NCI-H1092 (cell line): ENCODE data around the gene TMPRSS7.
"Not testable (repeated sequence)": the region's sequence is repeated elsewhere in the genome, so short reads cannot be mapped to it uniquely, and the experiment has no call there.

Experiments used
- DNase-seq: peaks from one replicate; lab custom pipeline; 2025; lab: John Stamatoyannopoulos, UW

TMPRSS7 gene

DNA sequence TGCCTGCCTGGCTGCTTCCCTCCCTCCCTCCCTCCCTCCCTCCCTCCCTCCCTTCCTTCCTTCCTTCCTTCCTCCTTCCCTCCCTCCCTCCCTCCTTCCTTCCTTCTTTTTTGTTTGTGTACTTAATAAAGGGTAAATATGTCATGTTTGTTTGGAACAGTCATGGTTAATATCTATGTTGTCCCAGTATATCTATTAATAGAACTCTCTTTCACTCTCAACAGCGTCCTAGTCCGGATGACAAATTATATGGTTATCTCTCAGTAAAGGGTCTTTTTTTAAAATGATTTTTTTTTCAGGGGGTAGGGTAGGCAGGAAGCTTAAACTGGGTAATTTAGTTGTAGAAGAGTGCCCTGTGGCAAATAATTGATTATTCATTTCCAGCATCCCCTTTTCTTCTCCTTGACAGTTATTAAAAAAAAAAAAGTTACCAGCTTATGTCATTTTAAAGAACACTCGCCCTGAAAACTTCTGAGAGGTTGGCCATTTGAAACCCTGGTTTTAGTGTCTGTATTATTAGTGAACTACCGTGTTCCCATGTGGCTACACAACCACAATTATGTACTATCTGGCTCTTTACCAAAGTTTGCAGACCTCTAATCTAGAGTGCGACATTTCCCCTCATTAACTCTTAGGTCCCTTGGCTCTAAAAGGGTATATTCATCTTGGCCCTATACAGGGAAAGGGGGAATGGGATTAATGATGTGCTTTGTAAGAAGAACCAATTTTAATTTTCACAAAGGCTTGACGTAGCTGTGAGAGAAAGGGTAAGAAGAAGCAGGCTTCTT, 22.1 kb upstream of the TMPRSS7 start:
- no peak for DNase-seq

DNA sequence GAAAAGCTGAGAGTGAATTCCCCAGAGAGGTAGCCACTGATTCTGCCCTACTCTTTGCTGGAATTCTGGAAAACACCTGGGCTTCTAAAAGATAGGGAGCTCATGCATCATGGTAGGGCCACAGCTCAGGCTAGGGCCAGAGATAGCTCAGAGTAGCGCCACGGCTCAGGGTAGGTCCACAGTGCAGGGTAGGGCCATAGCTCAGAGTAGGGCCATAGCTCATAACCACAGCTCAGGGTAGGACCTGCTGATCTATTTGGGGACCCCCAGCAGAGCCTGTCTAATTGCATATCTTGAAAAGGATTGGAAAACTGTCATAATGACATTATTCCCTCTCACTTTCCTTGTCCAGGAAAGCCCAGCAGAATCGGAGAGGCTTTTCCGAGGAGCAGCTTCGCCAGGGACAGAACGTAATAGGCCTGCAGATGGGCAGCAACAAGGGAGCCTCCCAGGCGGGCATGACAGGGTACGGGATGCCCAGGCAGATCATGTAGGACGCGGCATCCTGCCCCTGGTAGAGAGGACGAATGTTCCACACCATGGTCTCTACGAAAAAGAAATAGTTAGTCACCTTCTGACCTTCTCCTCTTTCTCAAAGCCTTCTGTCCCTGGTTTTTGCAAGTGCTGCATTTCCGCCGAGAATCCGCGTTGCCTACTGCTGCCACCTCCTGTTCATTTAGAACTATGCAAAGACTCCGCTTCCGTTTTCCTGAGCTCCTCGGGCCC, 21.3 kb upstream of the TMPRSS7 start:
- no peak for DNase-seq

DNA sequence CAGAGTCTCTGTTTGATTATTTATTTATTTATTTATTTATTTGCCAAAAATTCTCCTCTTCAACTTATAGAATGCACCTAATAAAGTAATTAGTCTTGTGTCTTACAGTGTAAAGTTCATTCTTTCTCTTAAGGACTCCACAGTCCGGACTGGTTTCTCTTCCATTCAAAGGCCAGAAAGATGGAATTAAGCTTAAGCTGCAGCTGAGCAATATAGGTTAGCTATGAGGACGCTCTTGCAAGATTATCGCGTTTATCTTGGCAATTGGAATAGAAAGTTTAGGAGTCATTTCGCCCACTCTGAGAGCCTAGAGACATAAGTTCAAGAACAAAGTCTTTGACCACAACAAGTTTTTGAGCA, 20.8 kb upstream of the TMPRSS7 start:
- DNase-seq, result no peak

DNA sequence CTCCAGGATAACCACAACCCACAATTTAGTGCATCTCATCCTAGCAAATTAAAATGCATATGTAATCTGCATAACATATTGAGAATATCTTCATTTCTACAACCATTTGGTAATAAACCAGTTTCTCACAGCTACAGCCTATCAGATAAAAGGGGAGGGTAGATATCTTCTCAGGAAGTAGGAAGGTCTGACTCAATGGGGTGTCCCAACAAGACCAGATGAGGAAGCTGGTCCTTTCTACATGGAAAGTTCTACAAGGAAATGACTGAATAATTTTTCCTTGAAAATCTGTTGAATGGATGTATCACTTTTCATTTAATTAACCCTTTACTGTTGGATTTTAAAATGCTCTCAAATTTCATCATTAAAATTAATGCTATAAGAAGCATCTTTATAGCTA, 17.4 kb upstream of the TMPRSS7 start:
- DNase-seq, result no peak

DNA sequence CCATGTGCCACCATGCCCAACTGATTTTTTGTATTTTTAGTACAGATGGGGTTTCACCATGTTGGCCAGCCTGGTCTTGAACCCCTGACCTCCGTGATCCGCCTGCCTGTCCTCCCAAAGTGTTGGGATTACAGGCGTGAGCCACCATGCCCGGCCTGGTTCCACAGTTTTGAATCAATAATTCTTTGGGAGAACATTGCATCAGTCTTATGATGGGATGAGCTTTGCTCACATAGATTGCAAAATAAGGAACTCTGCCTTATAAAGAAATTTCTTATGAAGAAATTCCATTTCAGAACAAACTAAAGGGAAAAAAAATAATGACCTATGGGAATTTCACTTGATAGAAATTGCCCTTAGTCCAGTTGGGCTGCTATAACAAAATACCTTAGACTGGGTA, 15.8 kb upstream of the TMPRSS7 start:
- no peak for DNase-seq

DNA sequence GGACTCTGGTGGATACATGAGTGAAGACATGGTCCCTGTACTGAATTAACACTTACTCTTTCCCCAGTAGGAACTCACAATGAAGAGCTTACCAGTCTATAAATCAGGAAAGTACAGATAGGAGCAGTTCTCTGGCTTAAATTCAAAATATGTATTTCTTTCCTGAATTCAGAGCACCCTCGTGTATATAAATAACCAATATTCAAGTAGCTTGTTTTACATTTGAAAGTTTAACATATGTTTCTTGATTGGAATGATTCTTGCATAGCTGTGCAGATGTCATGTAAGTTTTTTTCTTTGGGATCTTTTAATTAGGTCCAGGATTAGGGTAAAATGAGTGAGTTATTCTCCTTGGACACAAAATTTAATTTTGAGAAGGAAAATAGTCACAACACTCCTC, 14.8 kb upstream of the TMPRSS7 start:
- DNase-seq, result no peak

DNA sequence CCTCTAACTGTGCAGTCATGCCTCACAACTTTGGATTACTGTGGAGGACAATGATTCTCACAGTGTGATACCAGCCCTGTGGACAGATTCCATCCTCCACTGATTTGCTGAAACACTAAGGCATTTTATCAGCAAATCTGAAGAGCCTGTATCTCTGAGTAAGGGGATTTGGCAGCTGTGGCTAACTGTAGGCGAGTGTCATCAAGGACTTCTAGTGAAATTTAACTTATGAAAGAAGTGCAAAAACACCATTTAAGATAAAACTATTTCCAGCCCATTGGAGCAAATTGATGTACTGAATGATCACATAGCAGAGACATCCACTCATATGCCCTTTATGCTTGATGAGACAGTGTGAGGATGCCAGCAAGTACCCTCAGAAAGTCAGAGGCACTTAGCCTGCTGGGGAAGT, 13.9 kb upstream of the TMPRSS7 start:
- DNase-seq, result no peak

DNA sequence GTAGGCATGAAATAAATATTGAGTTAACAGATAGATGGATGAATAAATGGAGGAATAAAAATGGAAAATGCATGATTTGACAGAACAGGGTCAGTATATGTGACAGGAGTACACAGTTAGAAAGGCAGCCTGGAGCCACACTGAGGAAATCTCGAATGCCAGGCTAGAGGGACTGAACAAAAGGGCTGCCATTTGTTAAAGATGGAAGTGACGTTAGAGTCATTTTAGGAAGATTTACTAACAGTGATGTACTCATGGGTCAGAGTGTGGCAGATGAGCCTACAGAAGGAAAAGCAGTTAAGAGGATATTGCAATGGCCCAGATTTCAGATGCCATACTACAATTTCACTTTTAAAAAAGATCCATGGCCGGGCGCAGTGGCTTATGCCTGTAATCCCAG, 7.4 kb upstream of the TMPRSS7 start:
- DNase-seq, result no peak

DNA sequence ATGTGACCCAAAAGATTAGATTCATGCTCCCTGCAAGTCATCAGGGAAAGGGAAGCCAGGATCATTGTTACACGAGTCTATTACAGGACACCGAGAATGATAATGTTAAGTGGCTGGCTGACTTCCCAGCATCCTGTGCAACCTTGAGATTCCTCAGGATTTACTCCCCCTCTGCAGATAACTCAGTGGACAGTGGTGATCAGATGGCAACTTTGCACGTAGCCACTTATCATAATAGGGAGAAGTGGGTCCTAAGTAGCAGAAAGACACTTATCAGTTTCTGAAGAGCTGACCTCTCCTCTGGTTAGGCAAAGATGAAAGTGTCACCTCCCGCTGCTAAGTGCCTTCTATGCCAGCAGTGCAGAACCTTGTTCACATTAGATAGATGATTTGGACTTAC, 6.7 kb upstream of the TMPRSS7 start:
- DNase-seq, result no peak

DNA sequence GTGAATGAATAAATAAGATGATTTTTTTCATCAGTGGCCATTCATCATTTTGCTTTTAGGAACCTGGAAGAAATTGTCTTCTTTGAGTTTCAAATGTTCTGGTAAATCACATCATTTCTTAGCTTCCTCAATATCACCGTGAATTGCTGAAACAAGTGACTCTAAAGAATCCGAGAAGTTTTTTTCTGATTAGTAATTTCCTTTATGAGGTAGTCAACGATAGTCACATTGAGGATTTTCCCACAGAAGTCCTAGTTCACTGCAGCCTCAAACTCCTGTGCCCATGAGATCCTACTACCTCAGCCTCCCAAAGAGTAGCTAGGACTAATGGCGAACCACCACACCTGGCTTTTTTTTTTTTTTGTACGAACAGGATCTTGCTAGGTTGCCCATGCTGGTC, 3.6 kb upstream of the TMPRSS7 start:
- DNase-seq, result no peak

DNA sequence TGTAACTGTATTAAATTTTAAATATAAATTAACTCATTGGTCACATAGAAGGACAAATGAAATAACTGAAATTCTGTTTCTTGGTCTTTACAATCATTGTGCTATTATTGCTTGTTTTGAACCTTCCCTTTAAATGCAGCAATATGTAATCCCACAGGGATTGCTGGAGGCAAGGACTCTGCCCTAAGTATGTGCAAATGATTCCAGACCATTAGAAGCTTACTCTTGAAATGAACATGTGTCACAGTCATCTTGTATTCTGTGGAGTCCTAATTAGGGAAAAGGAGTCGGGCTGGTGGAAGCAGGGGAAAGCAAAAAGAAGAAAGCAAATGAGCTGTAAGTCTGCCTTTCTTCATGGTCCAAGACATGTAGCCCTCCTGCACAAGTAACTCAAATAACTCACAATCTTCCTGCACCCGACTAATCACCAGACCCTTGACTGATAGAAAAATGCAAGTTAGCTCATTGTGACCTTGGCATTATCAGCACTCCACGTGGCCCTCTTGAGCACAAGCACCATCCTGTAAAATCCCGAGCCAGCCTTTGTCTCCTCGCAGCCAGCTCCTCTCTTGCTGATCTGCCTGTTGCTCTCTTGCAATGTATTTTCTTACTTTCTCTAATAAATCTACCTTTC, 2.3 kb upstream of the TMPRSS7 start:
- DNase-seq, result peak; percentile 32

DNA sequence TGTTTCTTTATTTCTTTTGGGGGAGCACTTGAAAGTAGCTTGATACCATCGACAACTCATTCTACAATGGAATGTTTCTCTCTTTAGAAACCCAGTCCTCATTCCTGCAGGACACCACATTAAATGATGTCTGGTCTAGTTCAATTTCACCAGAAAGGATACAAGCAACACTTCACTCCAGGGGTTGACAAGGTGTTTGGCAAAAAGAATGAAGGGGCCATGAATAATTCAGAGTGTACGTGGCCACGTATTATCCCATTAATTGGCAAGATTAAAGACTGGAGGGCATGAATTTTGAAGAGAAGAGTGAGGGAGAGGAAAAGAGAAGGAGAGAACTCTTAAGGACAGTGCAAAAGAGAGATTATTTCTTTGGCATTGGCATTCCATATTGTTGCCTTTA, 705 bp downstream of the TMPRSS7 start:
- DNase-seq, result no peak

DNA sequence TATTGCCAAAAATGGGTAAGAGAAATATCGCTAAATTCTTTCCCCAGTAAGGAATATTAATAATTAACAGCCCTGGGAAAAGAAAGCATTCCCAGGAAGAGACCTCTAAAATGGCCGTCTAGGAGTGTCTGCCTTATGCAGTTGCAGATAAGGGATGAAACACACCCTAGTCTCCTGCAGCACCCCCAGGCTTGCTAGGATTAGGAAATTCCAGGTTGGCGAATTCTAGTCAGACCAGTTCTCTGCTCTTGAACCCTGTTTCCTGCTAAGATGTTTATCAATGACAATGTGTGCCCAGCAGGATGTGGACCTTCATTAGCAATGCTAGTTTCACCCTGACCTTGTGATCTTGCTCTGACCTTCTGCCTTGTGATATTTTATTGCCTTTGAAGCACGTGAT, 2.7 kb downstream of the TMPRSS7 start:
- not testable (repeated sequence) for DNase-seq

DNA sequence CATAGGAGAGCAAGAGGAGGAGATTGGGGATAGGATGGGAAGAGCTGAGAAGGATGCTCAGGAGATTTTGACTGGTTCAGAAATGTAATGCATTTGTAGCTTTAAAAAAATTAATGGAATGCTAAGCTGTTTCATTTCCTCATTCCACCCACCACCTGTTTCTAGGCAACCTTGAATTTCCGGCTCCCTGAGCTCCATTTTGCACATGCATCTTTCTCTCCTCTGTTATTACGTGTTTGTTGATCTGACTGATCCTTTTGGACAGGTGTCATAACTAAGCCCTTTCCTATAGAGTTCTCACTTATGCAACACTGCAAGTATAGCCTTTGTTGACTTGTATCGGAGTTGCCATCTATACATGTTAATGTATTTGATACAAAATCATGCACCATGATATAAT, 4.3 kb downstream of the TMPRSS7 start:
- no peak for DNase-seq

DNA sequence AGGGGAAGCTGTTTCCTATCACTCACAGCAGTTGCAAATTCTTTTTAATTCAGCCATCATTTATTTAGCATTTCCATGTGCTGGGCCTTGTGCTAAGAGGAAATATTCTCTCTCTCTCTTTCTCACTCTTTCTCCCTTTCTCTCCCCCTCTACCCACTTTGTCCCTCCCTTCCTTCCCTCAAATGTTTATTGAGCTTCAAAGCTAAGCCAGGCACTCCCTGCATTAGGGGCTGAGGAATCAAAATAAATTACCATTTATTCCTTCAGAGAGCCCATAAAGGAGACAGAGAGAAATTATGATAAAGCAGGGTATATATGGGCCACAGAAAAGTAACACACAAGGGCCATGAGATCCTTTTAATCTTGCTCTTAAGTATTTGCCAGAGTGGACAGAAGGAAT, 6.8 kb downstream of the TMPRSS7 start:
- no peak for DNase-seq

DNA sequence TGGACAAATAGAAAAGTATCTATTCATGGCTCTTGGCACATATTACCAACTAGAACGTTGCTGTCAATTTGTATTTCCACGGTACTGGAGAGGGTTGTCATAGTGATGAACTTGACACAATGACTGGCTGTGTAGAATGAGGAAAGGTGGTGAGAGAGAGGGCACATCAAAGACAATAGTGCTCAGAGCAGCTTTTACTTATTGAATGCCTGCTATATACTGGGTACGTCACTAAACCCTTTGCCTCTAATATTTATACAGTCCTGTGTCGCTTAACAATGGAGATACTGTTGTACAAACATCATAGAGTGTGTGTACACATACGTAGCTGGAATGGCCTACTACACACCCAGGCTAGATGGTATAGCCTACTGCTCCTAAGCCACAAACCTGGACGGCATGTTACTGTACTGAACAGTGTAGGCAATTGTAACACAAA, 8.3 kb downstream of the TMPRSS7 start:
- peak; percentile 97 for DNase-seq

DNA sequence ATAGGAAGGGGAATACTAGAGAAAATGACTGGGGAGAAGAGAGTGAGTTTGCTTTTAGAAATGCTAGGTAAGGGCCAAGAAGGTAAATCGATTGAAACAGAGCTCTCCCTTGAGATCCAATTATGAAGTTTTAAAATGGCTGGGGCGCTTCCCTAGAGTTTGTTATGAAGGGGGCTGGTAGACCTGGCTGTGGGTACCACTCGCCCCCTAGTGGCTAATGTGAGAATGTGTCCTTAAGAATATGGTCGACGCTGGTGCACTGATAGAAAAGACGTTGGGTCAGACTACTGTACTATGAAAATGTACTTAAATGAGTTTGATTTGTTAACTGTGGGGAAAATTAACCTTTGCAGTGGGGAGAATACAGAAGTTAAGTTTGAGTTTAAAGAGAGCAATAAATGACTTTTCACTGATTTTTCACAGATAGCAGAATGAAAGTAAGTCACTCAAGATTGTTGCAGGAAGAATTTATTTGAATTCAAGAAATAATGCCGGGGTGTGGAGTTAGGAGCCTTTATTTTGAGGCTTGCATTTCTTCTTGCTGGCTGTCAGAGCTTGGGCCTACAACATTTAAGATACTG, 9.2 kb downstream of the TMPRSS7 start:
- peak; percentile 89 for DNase-seq

DNA sequence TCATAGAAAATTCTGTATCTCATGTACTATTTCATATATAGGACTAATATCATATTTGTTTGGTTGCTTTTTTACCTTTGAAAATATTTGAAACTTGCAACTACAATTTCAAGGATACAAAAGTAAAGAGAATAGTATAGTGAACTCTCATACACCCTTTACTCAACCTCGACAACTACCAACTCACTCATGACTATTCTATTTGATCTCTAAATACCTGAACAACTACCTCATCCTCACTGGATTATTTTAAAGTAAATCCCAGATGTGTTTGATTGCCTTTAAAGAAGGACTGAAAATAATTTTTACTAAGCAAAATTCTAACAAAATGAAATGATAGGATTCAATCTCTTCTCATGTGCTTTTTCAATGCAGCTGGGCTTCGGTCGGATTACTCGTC, 12.1 kb downstream of the TMPRSS7 start:
- DNase-seq, result no peak

DNA sequence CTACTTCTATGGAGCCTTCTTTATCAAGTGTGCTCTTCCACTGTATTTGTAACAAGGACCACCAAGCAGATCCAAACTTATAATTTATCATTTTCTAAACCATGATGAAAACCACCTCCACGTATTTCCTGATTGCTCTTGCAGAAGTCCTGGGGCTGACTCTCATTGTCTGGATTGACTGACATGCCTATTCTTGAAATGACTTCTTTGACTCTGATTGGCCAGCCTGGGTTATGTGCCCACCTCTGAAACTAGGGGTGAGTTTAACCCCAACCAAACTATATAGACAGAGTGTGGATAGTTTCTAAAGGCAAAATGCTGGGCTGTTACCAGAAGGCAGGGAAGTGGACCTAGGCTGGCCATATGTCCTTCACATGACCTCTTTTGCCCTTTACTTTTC, 12.7 kb downstream of the TMPRSS7 start:
- no peak for DNase-seq

DNA sequence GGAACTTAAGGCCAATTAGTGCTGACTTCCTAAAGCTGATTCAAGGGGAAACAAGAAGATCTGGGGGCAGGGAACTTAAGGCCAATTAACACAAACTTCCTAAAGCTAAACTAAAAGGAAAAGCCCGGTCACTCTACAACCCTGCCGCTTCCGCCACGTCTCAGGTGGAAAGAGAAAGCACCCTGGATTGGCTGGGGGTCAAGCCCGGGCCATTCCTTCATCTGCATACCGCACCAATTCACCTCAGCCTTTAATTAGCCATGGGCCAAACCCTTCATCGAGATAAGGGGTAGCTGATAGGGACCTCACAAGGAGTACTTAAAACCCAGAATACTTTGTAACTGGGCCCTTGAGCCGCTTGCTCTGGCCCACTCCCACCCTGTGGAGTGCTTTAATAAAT, 14.4 kb downstream of the TMPRSS7 start:
- DNase-seq, result no peak

DNA sequence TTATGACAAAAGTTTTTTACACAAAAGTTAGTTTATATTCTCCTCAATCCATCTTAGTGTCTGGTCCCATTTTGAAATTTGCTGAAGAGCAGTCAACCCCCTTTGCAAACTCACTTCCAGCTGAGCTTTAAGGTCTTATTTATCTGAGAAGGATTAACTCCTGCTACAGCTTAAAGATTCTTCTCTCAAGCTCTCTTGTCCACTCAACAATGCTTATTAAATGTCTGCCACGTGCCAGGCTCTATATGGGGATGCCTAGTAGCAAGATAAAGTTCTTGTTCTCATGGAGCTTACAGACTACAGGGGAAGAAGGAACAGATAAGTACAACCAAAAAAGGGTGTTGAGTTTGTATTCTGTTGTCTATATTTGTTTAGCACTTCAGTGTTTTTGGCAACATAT, 18.7 kb downstream of the TMPRSS7 start:
- DNase-seq, result no peak

DNA sequence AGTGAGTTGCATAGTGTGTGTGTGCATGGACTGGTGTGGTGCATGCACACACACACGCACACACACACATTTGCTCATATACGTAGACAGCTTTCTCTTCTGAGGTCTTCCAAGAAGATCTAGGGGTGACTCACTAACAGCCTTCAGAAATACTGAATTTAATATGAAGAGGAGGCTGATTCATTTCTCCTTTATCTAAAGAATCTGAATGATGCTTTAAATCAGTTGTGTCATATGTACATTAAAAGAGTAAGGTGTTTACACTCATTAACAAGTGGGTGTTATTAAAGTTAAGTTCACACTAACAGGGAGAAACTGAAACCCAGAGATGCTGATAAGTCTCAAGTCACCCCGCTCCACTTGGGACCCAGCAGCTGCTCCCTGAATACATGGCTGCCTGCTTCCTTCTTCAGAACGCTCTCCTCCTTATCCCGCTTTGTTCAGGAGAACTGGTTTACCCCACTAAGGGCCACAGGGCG, 22.0 kb downstream of the TMPRSS7 start:
- no peak for DNase-seq

DNA sequence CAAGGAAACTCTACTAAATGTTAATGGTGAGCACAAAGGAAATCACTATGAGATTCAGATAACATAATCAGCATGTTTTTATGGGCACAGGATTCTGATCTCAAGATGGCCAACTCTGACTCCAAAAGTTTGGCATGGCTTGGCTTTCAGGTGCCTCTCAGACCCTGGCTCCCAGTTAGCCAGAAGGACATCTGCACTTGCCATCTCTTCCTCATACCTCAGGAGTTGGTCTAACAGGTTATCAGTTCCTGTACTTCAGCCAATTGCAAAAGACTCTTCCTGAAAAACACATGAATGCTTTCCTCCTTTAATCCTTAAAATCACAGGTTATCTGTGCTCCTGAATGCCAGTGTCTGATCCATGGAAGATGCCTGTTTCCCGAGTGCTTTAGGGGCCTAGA, 25.0 kb downstream of the TMPRSS7 start:
- no peak for DNase-seq
